ENCODE data around the gene CAPN5. TPM values are rescaled to one million over a fixed set of nuclear protein-coding genes. Genes with fewer than 3 reads are reported as not detected.

The CAPN5 gene
- total RNA-seq, 3 donors from 2014 or later = 2.8 to 6.1 (median 3.6) TPM

DNA sequence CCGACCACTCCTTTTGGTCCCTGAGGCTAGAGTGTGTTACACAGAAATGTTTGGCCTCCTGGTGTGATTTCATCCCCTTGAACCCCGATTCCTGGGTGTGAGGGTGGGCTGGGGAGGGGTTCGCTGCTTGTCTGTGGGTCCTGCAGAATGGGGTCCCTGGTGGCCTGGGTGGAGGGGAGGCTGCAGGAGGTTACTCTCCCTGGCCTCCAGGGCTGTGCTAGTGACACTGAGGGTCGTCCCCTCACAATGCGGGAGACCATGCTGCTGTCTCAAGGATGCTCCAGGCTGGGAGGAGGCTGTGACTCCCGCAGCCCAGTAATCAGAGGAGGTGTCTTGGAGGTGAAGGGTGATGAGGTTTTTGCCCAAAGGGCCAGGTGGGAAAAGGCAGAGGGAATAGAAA lies 18.9 kb downstream of the CAPN5 start:
- TF ChIP-seq, protein P1, sequence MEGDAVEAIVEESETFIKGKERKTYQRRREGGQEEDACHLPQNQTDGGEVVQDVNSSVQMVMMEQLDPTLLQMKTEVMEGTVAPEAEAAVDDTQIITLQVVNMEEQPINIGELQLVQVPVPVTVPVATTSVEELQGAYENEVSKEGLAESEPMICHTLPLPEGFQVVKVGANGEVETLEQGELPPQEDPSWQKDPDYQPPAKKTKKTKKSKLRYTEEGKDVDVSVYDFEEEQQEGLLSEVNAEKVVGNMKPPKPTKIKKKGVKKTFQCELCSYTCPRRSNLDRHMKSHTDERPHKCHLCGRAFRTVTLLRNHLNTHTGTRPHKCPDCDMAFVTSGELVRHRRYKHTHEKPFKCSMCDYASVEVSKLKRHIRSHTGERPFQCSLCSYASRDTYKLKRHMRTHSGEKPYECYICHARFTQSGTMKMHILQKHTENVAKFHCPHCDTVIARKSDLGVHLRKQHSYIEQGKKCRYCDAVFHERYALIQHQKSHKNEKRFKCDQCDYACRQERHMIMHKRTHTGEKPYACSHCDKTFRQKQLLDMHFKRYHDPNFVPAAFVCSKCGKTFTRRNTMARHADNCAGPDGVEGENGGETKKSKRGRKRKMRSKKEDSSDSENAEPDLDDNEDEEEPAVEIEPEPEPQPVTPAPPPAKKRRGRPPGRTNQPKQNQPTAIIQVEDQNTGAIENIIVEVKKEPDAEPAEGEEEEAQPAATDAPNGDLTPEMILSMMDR (IDR thresholded peaks at IDR 0.05) = no peak
- TF ChIP-seq POLR2AphosphoS5 (IDR thresholded peaks at IDR 0.05) (no peak), POLR2A (IDR thresholded peaks at IDR 0.05) (no peak)
- Histone ChIP-seq H3K9me3 (no peaks in the 10 kb centered on the region), H3K27me3 (no peaks in the 10 kb centered on the region), H3K4me3 (no peak overlapping the region), H3K36me3 (no peaks in the 10 kb centered on the region), H3K27ac (no peak overlapping the region), H3K4me1 (no peaks in the 10 kb centered on the region)
- peak in 1 of 2 donors; percentile 36 for DNase-seq (ENCODE audit: low spot score in 2 of 2)
- intact Hi-C loops (cut with DNase I; ENCODE audit: low total_unique reads) = no loop called here

DNA sequence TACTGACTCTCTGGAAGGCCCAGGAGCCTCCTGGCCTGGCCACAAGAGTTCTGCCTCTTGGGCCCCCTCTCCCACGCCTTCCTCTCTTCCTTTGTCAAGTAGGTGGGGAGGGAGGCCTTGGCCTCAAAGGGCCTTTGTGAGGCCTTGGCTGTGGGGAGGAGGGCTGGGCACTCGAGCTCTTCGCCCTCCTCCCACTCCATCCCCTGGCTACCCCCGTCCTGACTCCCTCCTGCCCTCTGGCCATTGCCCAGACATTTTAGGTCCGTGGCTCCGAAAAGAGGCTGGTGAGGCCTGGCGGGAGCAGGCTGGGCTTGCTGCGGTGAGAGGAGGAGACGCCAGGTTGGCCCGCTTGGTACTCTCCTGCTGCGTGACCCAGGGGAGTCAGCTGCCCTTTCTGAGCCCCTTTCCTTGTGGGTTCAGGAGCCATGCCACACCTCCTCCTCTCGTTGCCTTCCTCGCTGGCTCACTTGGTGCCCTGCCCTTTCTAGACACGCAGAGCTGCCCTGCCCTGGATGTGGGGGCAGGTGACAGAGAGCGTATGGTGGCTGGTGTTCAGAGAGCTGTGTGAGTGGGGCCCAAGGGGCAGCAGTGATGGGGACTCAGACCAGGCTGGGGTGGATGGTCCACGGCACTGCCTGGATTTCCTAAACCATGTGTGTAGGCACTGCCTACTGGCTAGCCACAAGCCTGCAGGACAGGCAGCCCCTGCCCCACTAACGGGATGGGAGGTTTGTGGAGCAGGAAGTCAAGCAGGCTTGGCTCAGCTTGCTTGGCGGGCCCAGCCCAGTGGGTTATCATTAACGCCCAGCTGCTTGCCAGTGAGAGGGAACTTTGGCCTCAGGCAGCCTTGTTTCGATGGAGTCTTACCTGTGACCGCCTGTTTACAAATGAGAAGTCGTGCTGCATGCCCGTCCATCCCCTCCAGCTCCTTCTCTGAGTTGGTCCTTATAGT lies 20.0 kb downstream of the CAPN5 start:
- DNase-seq (ENCODE audit: low spot score in 2 of 2) = peak in 1 of 2 donors; percentile 48
- H3K4me1 ChIP-seq = no peaks in the 10 kb centered on the region
- no peaks in the 10 kb centered on the region for H3K36me3 ChIP-seq
- no peaks in the 10 kb centered on the region for H3K9me3 ChIP-seq
- H3K4me3 ChIP-seq = no peak overlapping the region
- TF ChIP-seq POLR2A (IDR thresholded peaks at IDR 0.05) = no peak
- TF ChIP-seq POLR2AphosphoS5 (IDR thresholded peaks at IDR 0.05) = no peak
- TF ChIP-seq, protein P1 (IDR thresholded peaks at IDR 0.05) = no peak
- intact Hi-C loops (cut with DNase I; ENCODE audit: low total_unique reads) = no loop called here
- H3K27ac ChIP-seq = peak overlapping the region in 1 of 2 donors; percentile 25
- H3K27me3 ChIP-seq = no peaks in the 10 kb centered on the region

DNA sequence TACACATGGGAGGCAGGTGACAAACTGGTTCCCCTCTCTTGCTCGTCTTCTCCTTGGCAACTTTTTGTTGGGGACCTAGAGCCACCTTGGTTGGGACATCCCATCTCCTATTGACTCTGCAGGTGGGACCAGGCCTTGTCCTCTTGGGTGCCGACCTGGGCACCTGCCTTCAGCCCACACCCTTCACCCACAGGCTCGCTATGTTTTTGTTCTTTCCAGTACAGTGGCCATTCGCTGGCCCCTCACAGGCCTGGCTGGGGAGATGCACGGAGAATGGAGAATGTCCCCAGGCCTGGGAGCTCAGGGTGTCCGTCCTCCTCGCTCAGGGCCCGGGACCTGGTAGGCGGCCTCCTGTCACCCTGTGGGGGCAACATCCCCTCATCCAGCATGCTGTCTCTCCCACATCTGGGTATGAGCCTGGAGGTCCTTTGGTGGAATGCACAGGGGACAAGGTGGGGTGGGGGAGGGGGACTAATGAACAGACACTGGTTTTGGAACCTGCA lies 21.0 kb downstream of the CAPN5 start:
- Histone ChIP-seq H3K4me3 (no peak overlapping the region), H3K27me3 (no peaks in the 10 kb centered on the region), H3K36me3 (no peaks in the 10 kb centered on the region), H3K27ac (no peak overlapping the region), H3K9me3 (no peaks in the 10 kb centered on the region), H3K4me1 (no peaks in the 10 kb centered on the region)
- TF ChIP-seq, protein P1 (IDR thresholded peaks at IDR 0.05) = no peak
- intact Hi-C loops (cut with DNase I; ENCODE audit: low total_unique reads) = no loop called here
- DNase-seq (ENCODE audit: low spot score in 2 of 2) = peak in 1 of 2 donors; percentile 34

DNA sequence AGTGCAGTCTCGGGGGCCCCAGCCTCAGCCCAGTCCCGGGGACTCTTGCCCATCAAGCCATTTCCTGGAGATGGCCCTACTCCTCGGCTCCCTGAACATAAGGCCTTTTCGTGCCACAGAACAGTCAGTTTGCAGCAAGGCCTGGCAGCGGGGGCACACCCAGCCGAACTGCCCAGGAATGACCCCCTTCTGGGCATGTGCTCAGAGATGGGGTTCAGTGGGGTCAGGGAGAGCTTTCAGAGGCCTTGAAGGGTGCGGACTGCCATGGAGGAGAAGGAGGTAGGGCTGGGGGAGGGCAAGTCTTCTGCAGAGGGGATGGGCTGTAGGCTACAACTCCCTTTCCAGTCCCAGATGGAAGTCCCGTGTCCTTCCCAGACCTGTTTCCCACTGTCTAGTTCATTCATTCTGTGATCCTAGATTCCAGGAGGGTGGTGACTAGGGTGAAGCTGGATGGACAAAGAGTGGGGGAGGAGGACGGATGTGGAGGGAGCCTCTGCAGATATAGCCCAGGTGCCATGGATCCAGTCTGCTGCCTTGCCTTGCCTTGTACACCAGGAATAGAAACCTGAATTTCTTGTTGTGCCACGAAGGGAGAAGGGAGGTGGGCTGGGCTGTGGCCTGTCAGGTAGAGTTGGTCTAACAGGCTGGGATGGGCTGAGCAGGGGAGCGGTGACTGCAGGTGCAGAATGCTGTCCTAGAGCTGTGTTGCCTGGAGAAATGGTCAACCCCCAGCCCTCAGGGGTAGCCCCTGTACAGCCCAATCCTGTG lies 21.6 kb downstream of the CAPN5 start:
- DNase-seq (ENCODE audit: low spot score in 2 of 2) = no peak
- Histone ChIP-seq H3K27ac (no peak overlapping the region), H3K9me3 (no peaks in the 10 kb centered on the region), H3K27me3 (no peaks in the 10 kb centered on the region), H3K4me1 (no peaks in the 10 kb centered on the region), H3K4me3 (no peak overlapping the region), H3K36me3 (no peaks in the 10 kb centered on the region)
- TF ChIP-seq POLR2AphosphoS5 (IDR thresholded peaks at IDR 0.05) = no peak
- no peak for TF ChIP-seq POLR2A (IDR thresholded peaks at IDR 0.05)
- TF ChIP-seq, protein P1 (IDR thresholded peaks at IDR 0.05) = no peak
- intact Hi-C loops (cut with DNase I; ENCODE audit: low total_unique reads) = no loop called here
